Measurements from ENCODE around the gene ATN1.

ATN1 gene

GRCh38 chr12:6964605-6965025, 36.9 kb downstream of the ATN1 start:
- Mint-ChIP-seq H3K4me3 (peak overlapping the region in 1 of 3 experiments; percentile 65), H3K4me1 (peaks cover 38% of the 10 kb centered on the region), H3K27me3 (ENCODE audit: low read depth) (no peaks in the 10 kb centered on the region), H3K27ac (peak overlapping the region; percentile 58 to 82 (median 68)), H3K9me3 (no peaks in the 10 kb centered on the region), H3K36me3 (ENCODE audit: low read depth) (peaks cover 30% of the 10 kb centered on the region)
- no peak for TF ChIP-seq CTCF (IDR thresholded peaks at IDR 0.05; ENCODE audit: unreplicated experiment in 3 of 3)

- Mint-ChIP-seq H3K27me3 (ENCODE audit: low read depth) (no peaks in the 10 kb centered on the region), H3K9me3 (no peaks in the 10 kb centered on the region), H3K4me1 (peaks cover 38% of the 10 kb centered on the region), H3K4me3 (peak overlapping the region; percentile 38 to 65 (median 48)), H3K27ac (peak overlapping the region; percentile 58 to 82 (median 68)), H3K36me3 (ENCODE audit: low read depth) (peaks cover 30% of the 10 kb centered on the region)
- TF ChIP-seq CTCF (IDR thresholded peaks at IDR 0.05; ENCODE audit: unreplicated experiment in 3 of 3) = peak; percentile 81 to 90 (median 86)
Observed at GRCh38 chr12:6965026-6965661, 37.4 kb downstream of the ATN1 start.

DNA sequence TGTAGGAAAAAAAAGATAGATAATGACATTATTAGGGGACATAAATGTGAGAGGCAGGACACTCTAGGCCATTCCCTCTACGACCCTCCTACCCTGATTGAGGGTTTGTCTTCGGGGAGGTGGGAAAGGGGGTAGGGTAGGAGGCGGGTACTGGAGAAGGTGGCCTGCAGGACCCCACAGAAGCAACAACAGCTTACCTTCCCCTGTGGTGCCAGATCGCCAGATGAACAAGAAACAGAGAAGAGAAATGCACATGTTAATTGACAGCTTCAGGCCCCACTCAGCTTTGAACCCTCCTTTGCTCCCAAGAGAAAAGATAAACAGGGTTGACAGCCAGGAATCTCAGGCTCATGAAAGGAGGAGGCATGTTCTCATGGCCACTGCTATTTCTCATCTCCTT, 38.0 kb downstream of the ATN1 start:
- H3K27me3 Mint-ChIP-seq (ENCODE audit: low read depth) = no peaks in the 10 kb centered on the region
- peak overlapping the region in 2 of 3 experiments; percentile 68 to 82 for H3K27ac Mint-ChIP-seq
- peaks cover 30% of the 10 kb centered on the region for H3K36me3 Mint-ChIP-seq (ENCODE audit: low read depth)
- no peaks in the 10 kb centered on the region for H3K9me3 Mint-ChIP-seq
- H3K4me3 Mint-ChIP-seq = peak overlapping the region in 2 of 3 experiments; percentile 48 to 65
- H3K4me1 Mint-ChIP-seq = peaks cover 36% of the 10 kb centered on the region
- no peak for TF ChIP-seq CTCF (IDR thresholded peaks at IDR 0.05; ENCODE audit: unreplicated experiment in 3 of 3)

GRCh38 chr12:6966351-6966750, 38.6 kb downstream of the ATN1 start:
- TF ChIP-seq CTCF (IDR thresholded peaks at IDR 0.05; ENCODE audit: unreplicated experiment in 3 of 3) = no peak
- no peaks in the 10 kb centered on the region for H3K9me3 Mint-ChIP-seq
- peaks cover 35% of the 10 kb centered on the region for H3K4me1 Mint-ChIP-seq
- H3K27me3 Mint-ChIP-seq (ENCODE audit: low read depth) = no peaks in the 10 kb centered on the region
- peaks cover 30% of the 10 kb centered on the region for H3K36me3 Mint-ChIP-seq (ENCODE audit: low read depth)
- no peak overlapping the region for H3K27ac Mint-ChIP-seq
- peak overlapping the region; percentile 55 to 74 (median 59) for H3K4me3 Mint-ChIP-seq

- peaks cover 36% of the 10 kb centered on the region for H3K4me1 Mint-ChIP-seq
- no peaks in the 10 kb centered on the region for H3K27me3 Mint-ChIP-seq (ENCODE audit: low read depth)
- no peaks in the 10 kb centered on the region for H3K9me3 Mint-ChIP-seq
- H3K4me3 Mint-ChIP-seq = peak overlapping the region; percentile 43 to 65 (median 60)
- TF ChIP-seq CTCF (IDR thresholded peaks at IDR 0.05; ENCODE audit: unreplicated experiment in 3 of 3) = no peak
- no peak overlapping the region for H3K27ac Mint-ChIP-seq
- H3K36me3 Mint-ChIP-seq (ENCODE audit: low read depth) = peaks cover 30% of the 10 kb centered on the region
Observed at GRCh38 chr12:6967651-6968100, 39.9 kb downstream of the ATN1 start.

- TF ChIP-seq CTCF (IDR thresholded peaks at IDR 0.05; ENCODE audit: unreplicated experiment in 3 of 3) = no peak
- Mint-ChIP-seq H3K4me1 (peaks cover 36% of the 10 kb centered on the region), H3K36me3 (ENCODE audit: low read depth) (peaks cover 32% of the 10 kb centered on the region), H3K27me3 (ENCODE audit: low read depth) (no peaks in the 10 kb centered on the region), H3K9me3 (no peaks in the 10 kb centered on the region), H3K27ac (peak overlapping the region in 2 of 3 experiments; percentile 66 to 74), H3K4me3 (peak overlapping the region; percentile 99 to 100 (median 100))
Observed at GRCh38 chr12:6968426-6968825, 40.7 kb downstream of the ATN1 start.

All from nephron (organoid).